GM13977 (cell line): ENCODE data around the gene TUBA4B.

Source experiments
- DNase-seq: peaks from one replicate; pipeline ENCODE4 v3.0.0; 2012; ENCODE audit warnings: low spot score
- CTCF ChIP-seq: IDR thresholded peaks from 2 replicates; pipeline ENCODE4 v1.5.1; 2012; ENCODE audit warnings: mild to moderate bottlenecking, control low read depth; ENCODE audit not compliant: insufficient read depth; ENCODE audit errors: extremely low read depth, missing control alignments
- in situ Hi-C: fragments of 300-500 bp; cut with MboI; formaldehyde crosslinking; loops from one replicate; pipeline ENCODE4 v1.12.0; 2022; ENCODE audit warnings: low sequenced_read_pairs, low pct_unique_long_range_greater_than_20kb, mixed read lengths, inconsistent platforms; ENCODE audit not compliant: unreplicated experiment

TUBA4B gene

DNA sequence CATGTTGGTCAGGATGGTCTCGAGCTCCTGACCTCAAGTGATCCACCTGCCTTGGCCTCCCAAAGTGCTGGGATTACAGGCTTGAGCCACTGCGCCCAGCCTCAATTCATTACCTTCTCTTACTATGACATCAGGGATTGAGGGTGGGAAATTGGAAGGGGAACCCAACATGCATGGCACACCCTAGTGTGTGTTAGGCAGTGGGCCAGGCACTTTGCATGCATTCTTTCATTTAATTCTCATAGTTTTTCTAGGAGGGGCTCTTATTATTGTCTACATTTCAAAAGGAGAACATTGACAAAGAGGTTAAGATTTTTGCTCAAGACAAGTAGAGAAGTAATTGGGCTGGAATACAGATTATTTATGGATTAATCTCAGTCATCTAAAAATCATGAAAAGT, 15.3 kb downstream of the TUBA4B start:
- no peak for DNase-seq
- TF ChIP-seq CTCF = no peak
- in situ Hi-C loops = no loop called here

GRCh38 chr2:219269362-219270054, 16.5 kb downstream of the TUBA4B start:
- no peak for TF ChIP-seq CTCF
- no peak for DNase-seq
- in situ Hi-C loops = no loop called here

GRCh38 chr2:219270055-219270372, 17.0 kb downstream of the TUBA4B start:
- no peak for DNase-seq
- no peak for TF ChIP-seq CTCF
- in situ Hi-C loops = no loop called here

DNA sequence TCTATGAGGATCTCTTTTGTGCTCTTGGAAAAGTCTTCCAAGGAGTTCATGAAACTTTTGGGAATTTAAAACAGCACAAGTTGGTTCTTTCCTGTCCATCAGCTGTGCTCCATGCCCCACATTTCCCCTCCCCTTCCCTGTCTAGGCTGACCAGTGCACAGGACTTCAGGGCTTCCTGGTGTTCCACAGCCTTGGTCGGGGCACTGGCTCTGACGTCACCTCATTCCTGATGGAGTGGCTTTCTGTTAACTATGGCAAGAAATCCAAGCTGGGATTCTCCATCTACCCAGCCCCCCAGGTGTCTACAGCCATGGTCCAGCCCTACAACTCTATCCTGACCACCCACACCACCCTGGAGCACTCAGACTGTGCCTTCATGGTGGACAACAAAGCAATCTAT, 18.0 kb downstream of the TUBA4B start:
- no peak for TF ChIP-seq CTCF
- in situ Hi-C loops = no loop called here
- DNase-seq = no peak

DNA sequence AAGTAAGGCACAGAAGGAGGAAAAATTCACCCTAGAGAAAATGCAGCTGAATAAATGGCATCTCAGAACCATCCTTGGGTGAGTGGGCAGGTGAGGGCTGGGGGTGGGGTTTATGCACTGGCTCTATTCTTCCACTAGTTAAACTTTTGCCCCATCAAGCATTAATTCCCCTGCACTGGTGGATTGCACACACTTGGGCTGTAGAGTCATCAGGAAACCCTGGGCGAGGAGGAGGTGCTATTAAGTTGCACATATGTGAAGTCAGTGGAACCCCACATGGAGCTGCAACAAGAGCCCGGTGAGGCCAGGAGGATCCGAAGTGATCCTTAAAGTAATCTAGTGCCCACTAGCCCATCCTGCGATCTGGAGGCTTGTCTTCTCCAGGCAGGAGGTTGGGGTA, 19.3 kb downstream of the TUBA4B start:
- in situ Hi-C loops = no loop called here
- DNase-seq = no peak
- TF ChIP-seq CTCF = no peak

DNA sequence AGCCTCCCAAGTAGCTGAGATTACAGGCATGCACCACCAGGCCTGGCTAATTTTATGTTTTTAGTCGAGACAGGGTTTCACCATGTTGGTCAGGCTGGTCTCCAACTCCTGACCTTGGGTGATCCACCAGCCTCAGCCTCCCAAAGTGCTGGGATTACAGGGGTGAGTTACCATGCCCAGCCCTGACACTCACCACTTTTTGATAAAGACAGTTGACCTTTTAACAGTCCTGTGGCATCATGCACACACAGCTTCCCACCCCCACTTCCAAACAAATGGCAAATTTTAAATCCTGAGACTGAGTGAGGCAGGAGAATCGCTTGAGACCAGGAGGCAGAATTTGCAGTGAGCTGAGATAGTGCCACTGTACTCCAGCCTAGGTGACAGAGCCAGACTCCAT, 20.0 kb downstream of the TUBA4B start:
- DNase-seq = no peak
- TF ChIP-seq CTCF = no peak
- in situ Hi-C loops = no loop called here

GRCh38 chr2:219273937-219274336, 20.9 kb downstream of the TUBA4B start:
- no peak for DNase-seq
- TF ChIP-seq CTCF = no peak
- in situ Hi-C loops = no loop called here
